ENCODE data around the gene ANKRD40CL. TPM values are rescaled to one million over a fixed set of nuclear protein-coding genes. Genes with fewer than 3 reads are reported as not detected.
"Not testable (repeated sequence)": the region's sequence is repeated elsewhere in the genome, so short reads cannot be mapped to it uniquely, and the experiment has no call there.

The ANKRD40CL gene
- total RNA-seq, 1 experiment from 2014 or later: not detected

GRCh38 chr17:50805486-50805885 is 38.2 kb upstream of the ANKRD40CL start:
- no peak overlapping the region for H3K4me3 Mint-ChIP-seq
- DNase-seq (ENCODE audit: low spot score) (no peak), ATAC-seq (no peak)
- POLR2A ChIA-PET: no interaction called here
- CTCF ChIA-PET: interaction anchor here (0.8 to 5.1 kb wide), 13 partner anchors 10 to 151 kb away, joined by 3 to 65 read pairs (median 7); partner anchors contain the start of gene WFIKKN2
- H3K27ac Mint-ChIP-seq: no peak overlapping the region
- TF ChIP-seq JUN (CRISPR knock-in tag; IDR thresholded peaks at IDR 0.05) (no peak), SMAD3 (CRISPR knock-in tag; IDR thresholded peaks at IDR 0.05; ENCODE audit: borderline replicate concordance) (no peak), CREM (CRISPR knock-in tag; IDR thresholded peaks at IDR 0.05) (no peak), USF1 (CRISPR knock-in tag; IDR thresholded peaks at IDR 0.05) (no peak), AFF4 (CRISPR knock-in tag; IDR thresholded peaks at IDR 0.05; ENCODE audit: borderline replicate concordance) (no peak), ZNF425 (CRISPR knock-in tag; conservative IDR thresholded peaks at IDR 0.05) (no peak), FOXJ3 (CRISPR knock-in tag; IDR thresholded peaks at IDR 0.05; ENCODE audit: borderline replicate concordance) (no peak), NFE2L1 (CRISPR knock-in tag; IDR thresholded peaks at IDR 0.05) (no peak), ZNF423 (CRISPR knock-in tag; IDR thresholded peaks at IDR 0.05) (no peak), KAT7 (CRISPR knock-in tag; IDR thresholded peaks at IDR 0.05; ENCODE audit: borderline replicate concordance) (no peak), ESRRA (CRISPR knock-in tag; IDR thresholded peaks at IDR 0.05; ENCODE audit: borderline replicate concordance) (no peak), EMX1 (CRISPR knock-in tag; IDR thresholded peaks at IDR 0.05) (no peak), TP53 (CRISPR knock-in tag; IDR thresholded peaks at IDR 0.05) (no peak), ZNF232 (CRISPR knock-in tag; IDR thresholded peaks at IDR 0.05) (no peak), ATF3 (CRISPR knock-in tag; conservative IDR thresholded peaks at IDR 0.05) (no peak), TCF7 (CRISPR knock-in tag; IDR thresholded peaks at IDR 0.05; ENCODE audit: low read depth) (no peak)
- no peaks in the 10 kb centered on the region for H3K27me3 Mint-ChIP-seq (ENCODE audit: low read depth)
- H3K36me3 Mint-ChIP-seq: no peaks in the 10 kb centered on the region
- no peaks in the 10 kb centered on the region for H3K4me1 Mint-ChIP-seq
- H3K9me3 Mint-ChIP-seq: no peaks in the 10 kb centered on the region

GRCh38 chr17:50804749-50805475 is 37.6 kb upstream of the ANKRD40CL start:
- DNase-seq (ENCODE audit: low spot score); H3K27me3 Mint-ChIP-seq (ENCODE audit: low read depth); POLR2A ChIA-PET; H3K4me1 Mint-ChIP-seq; H3K4me3 Mint-ChIP-seq; ATAC-seq; H3K9me3 Mint-ChIP-seq; H3K36me3 Mint-ChIP-seq; H3K27ac Mint-ChIP-seq: not testable (repeated sequence)
- CTCF ChIA-PET: interaction anchor here (0.7 to 5.1 kb wide), 2 partner anchors 20 to 300 kb away, joined by 3 to 65 read pairs; no protein-coding TSS in a partner anchor
